GM12878 (cell line): Measurements from ENCODE around the gene KCNQ1.

ENCODE experiments used
- CBX3 ChIP-seq: fragments of 200-600 bp; sonication (generic); IDR thresholded peaks from 2 replicates; pipeline ENCODE4 v1.6.1; 2016; ENCODE audit warnings: low read depth, borderline replicate concordance
- CREB1 ChIP-seq: IDR thresholded peaks from 2 replicates; pipeline ENCODE4 v1.6.1; 2012; ENCODE audit warnings: low read depth, mild to moderate bottlenecking, inconsistent platforms
- EGR1 ChIP-seq, 2 experiments: IDR thresholded peaks; 1 replicate in 1 of 2; 2 replicates in 1 of 2; pipeline ENCODE4 v1.6.1; 2011 to 2012; ENCODE audit warnings: low read depth in 2 of 2, low read length in 2 of 2, borderline replicate concordance in 1 of 2, mild to moderate bottlenecking in 1 of 2, moderate library complexity in 1 of 2
- GABPA ChIP-seq: IDR thresholded peaks from 2 replicates; pipeline ENCODE4 v1.6.1; 2014; ENCODE audit warnings: antibody characterized with exemption, low read depth, mild to moderate bottlenecking, inconsistent platforms
- IRF4 ChIP-seq: IDR thresholded peaks from 2 replicates; pipeline ENCODE4 v1.6.1; 2011; ENCODE audit warnings: low read depth, low read length
- MTA2 ChIP-seq: fragments of 450-650 bp; IDR thresholded peaks from 2 replicates; pipeline ENCODE4 v1.6.1; 2016; ENCODE audit warnings: low read depth, mild to moderate bottlenecking, moderate library complexity
- MXI1 ChIP-seq: fragments of 150-350 bp; IDR thresholded peaks from 2 replicates; pipeline ENCODE4 v1.6.1; 2011; ENCODE audit warnings: low read depth, mild to moderate bottlenecking, inconsistent platforms, low read length, improper control_type of control experiment
- TF ChIP-seq, protein P1 (sequence below): IDR thresholded peaks from 2 replicates; pipeline ENCODE4 v1.6.1; 2012; ENCODE audit warnings: low read depth, low read length, improper control_type of control experiment
- TF ChIP-seq, protein P2 (sequence below): IDR thresholded peaks from 2 replicates; pipeline ENCODE4 v1.6.1; 2011; ENCODE audit warnings: low read depth, low read length, improper control_type of control experiment, borderline replicate concordance

DNA sequence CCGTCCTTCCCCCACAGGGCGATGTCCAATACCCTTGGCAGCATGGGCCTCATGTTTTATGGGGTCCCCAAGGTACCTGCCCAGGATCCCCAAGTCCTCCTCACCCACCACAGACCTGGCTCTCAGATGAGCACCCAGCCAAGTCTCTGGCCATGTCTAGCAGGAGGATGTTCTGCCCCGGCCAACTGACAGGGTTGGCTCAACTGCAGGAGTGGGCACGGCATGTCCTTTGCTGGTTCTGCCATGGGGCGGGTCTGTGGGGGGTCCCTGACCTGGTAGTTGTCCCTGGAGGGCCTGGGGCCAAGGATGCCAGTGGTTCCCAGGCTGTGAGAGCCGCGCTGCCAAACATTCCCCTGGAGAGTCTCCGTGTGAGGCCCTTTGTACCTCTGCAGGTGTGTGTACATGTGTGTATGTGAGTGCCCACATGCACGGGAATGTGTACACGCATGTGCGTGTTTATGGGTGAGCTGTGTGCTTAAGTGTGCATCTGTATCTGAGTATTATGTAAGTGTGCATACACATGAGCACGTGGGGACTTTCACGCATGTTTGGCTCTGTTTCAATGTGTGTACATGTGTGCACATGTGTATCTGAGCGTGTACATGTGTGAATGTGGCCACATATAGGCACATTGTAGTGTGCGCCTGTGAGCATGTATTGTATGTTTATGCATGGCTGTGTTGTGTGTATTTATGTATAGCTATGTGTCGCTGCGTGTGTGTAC is 85.5 kb downstream of the KCNQ1 start:
- TF ChIP-seq, protein P1, sequence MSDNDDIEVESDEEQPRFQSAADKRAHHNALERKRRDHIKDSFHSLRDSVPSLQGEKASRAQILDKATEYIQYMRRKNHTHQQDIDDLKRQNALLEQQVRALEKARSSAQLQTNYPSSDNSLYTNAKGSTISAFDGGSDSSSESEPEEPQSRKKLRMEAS, result no peak
- TF ChIP-seq CREB1 (no peak), EGR1 (IDR thresholded peaks at IDR 0.05; ENCODE audit: borderline replicate concordance in 1 of 2, low read depth in 2 of 2, low read length in 2 of 2) (no peak), CBX3 (no peak), GABPA (no peak), MXI1 (no peak), IRF4 (no peak), MTA2 (no peak)
- TF ChIP-seq, protein P2, sequence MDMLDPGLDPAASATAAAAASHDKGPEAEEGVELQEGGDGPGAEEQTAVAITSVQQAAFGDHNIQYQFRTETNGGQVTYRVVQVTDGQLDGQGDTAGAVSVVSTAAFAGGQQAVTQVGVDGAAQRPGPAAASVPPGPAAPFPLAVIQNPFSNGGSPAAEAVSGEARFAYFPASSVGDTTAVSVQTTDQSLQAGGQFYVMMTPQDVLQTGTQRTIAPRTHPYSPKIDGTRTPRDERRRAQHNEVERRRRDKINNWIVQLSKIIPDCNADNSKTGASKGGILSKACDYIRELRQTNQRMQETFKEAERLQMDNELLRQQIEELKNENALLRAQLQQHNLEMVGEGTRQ, result no peak
